ENCODE data around the gene INPP5E. TPM values are rescaled to one million over a fixed set of nuclear protein-coding genes. Genes with fewer than 3 reads are reported as not detected.

Gene INPP5E
- total and polyA plus RNA-seq, 10 of the 15 experiments (the other 5 are each of a cell fraction or from before 2014, with no cell fraction given): 0.24 to 16.0 (median 5.3) TPM

DNA sequence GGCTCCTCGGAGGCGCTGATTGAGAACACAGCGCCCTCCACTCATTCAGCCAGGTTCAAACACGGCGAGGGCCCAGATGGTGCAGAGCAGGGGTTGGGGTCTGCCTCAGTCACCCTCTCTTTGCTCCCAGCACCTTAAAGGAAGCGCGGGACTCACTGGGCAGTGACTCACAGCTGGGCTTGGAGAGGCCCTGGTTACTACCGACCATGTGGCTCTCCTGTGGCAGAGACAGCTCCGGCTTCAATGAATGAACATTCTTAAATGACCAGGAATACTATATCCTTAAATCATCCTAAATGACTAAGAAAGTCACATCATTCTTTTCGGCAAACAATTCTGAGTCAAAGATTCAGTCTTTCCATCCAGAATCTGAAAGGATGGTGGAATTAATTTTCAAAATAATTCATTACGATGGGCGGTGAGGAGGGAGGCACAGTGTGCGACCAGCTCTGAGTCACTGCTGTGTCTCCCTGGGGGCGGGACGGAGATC is 1.6 kb upstream of the INPP5E start:
- Histone ChIP-seq H3K4me1 (ENCODE audit: control insufficient read depth, insufficient read depth, low read length) (peaks cover 6% of the 10 kb centered on the region; the same call in 1 of the 2 replicates), H4K20me1 (ENCODE audit: control insufficient read depth, insufficient read depth) (no peaks in the 10 kb centered on the region; the same call in 1 of the 2 replicates), H3K27me3 (replicated peaks in 1 of 2; ENCODE audit: control insufficient read depth in 2 of 2, insufficient read depth in 2 of 2, low read length in 1 of 2) (no peaks in the 10 kb centered on the region), H3K36me3 (ENCODE audit: control insufficient read depth in 2 of 2, insufficient read depth in 2 of 2, low read length in 1 of 2) (peaks cover 16 to 21% of the 10 kb centered on the region in 2 experiments), H3K4me2 (ENCODE audit: control insufficient read depth, insufficient read depth) (no peak overlapping the region), H3K27ac (ENCODE audit: control insufficient read depth, insufficient read depth) (no peak overlapping the region), H3K9ac (ENCODE audit: control insufficient read depth, insufficient read depth, low read length) (no peak overlapping the region), H3K79me2 (ENCODE audit: control insufficient read depth, insufficient read depth, low read length) (peaks cover 33% of the 10 kb centered on the region), H3K4me3 (no peak overlapping the region), H3K9me3 (replicated peaks; ENCODE audit: control insufficient read depth, insufficient read depth, low read length) (no peaks in the 10 kb centered on the region), H2AFZ (ENCODE audit: control insufficient read depth, low read depth, low read length) (no peak overlapping the region)
- ATAC-seq (no peak), DNase-seq (ENCODE audit: low read depth, low spot score) (no peak), FAIRE-seq (no peak)
- no TSS peak for BruUV-seq (replicated peaks)
- WGBS (ENCODE audit: insufficient coverage, insufficient replicate concordance, low lambda C conversion rate, missing lambda C conversion rate): 97% methylated on average over 15 of the region's 15 CpGs
- no peak for TF ChIP-seq JUNB (IDR thresholded peaks at IDR 0.05)
- TF ChIP-seq NFIC (IDR thresholded peaks at IDR 0.05; ENCODE audit: low read depth, low read length): no peak
- TF ChIP-seq SIN3A (IDR thresholded peaks at IDR 0.05; ENCODE audit: low read depth, low read length): no peak
- no peak for TF ChIP-seq SRF (IDR thresholded peaks at IDR 0.05; ENCODE audit: low read depth in 2 of 2, low read length in 2 of 2)
- TF ChIP-seq EZH2 (IDR thresholded peaks at IDR 0.05; ENCODE audit: borderline replicate concordance, control insufficient read depth, low read depth, low read length): no peak
- no peak for TF ChIP-seq TBL1XR1 (IDR thresholded peaks at IDR 0.05; ENCODE audit: low read depth, low read length)
- no peak for TF ChIP-seq SMARCA5 (IDR thresholded peaks at IDR 0.05)
- TF ChIP-seq TARDBP (IDR thresholded peaks at IDR 0.05; ENCODE audit: borderline replicate concordance): no peak
- TF ChIP-seq YBX1 (IDR thresholded peaks at IDR 0.05): no peak
- TF ChIP-seq NFYB (IDR thresholded peaks at IDR 0.05; ENCODE audit: insufficient read depth, low read depth, low read length): no peak
- no peak for TF ChIP-seq BMI1 (IDR thresholded peaks at IDR 0.05; ENCODE audit: borderline replicate concordance)
- in situ Hi-C loops (cut with MboI): no loop called here
- ChIA-PET POLR2A (interaction anchor here (0.8 kb wide), 1 partner anchor 20 kb away, joined by 3 read pairs; no protein-coding TSS in a partner anchor), RAD21 (ENCODE audit: unreplicated experiment) (no interaction called here), CTCF (no interaction called here), SMC1A (ENCODE audit: uncharacterized antibody, unreplicated experiment) (no interaction called here)
- intact Hi-C loops (cut with micrococcal nuclease; ENCODE audit: unreplicated experiment): no loop called here

All from GM12878 (cell line).